CD14-positive monocyte (primary cell): ENCODE data around the gene BIN1. TPM values are rescaled to one million over a fixed set of nuclear protein-coding genes. Genes with fewer than 3 reads are reported as not detected.
A peak's percentile ranks its signal among the peaks of the same experiment; 100 is the strongest.

ENCODE experiments used
- DNase-seq, 3 donors: peaks; one replicate each; pipeline ENCODE4 v3.0.0-alpha.2; 2011 to 2022
- H2AFZ ChIP-seq: 2 replicates; pipeline ENCODE4 v1.6.0; 2012; ENCODE audit warnings: mild to moderate bottlenecking, low read depth, low read length, inconsistent platforms; ENCODE audit not compliant: insufficient read depth, poor library complexity, severe bottlenecking
- H3K27ac ChIP-seq, 2 donors: 1 replicate in 1 of 2; 2 replicates in 1 of 2; pipeline ENCODE4 v1.5.1; 2012 to 2013; ENCODE audit warnings: low read length in 2 of 2, control low read depth in 1 of 2, inconsistent platforms in 1 of 2, low read depth in 1 of 2, mild to moderate bottlenecking in 1 of 2
- H3K27me3 ChIP-seq, 2 donors: one replicate each; pipeline versions ENCODE4 v1.6.0 to v1.6.1; 2011 to 2013; ENCODE audit warnings: low read length in 2 of 2; ENCODE audit not compliant: control insufficient read depth in 2 of 2, insufficient read depth in 2 of 2
- H3K36me3 ChIP-seq, 2 donors: replicated peaks in 1 of 2; 1 replicate in 1 of 2; 2 replicates in 1 of 2; pipeline versions ENCODE4 v1.5.1 to v1.6.1; 2012 to 2013; ENCODE audit warnings: low read length in 2 of 2, control low read depth in 1 of 2, inconsistent platforms in 1 of 2, mild to moderate bottlenecking in 1 of 2; ENCODE audit not compliant: insufficient read depth in 2 of 2, control insufficient read depth in 1 of 2
- H3K4me1 ChIP-seq, 2 donors: 1 replicate in 1 of 2; 2 replicates in 1 of 2; pipeline versions ENCODE4 v1.5.1 to v1.6.1; 2012 to 2013; ENCODE audit warnings: low read length in 2 of 2, control low read depth in 1 of 2, inconsistent platforms in 1 of 2, mild to moderate bottlenecking in 1 of 2, moderate library complexity in 1 of 2; ENCODE audit not compliant: insufficient read depth in 2 of 2, control insufficient read depth in 1 of 2
- H3K4me2 ChIP-seq: replicated peaks from 2 replicates; pipeline ENCODE3; 2012; ENCODE audit warnings: low read length, moderate library complexity, mild to moderate bottlenecking; ENCODE audit not compliant: poor library complexity, severe bottlenecking; ENCODE audit errors: extremely low read depth
- H3K4me3 ChIP-seq, 3 experiments: fragments of 200-600 bp in 1 of 3; sonication (generic) in 1 of 3; replicated peaks in 1 of 3; 1 replicate in 2 of 3; 2 replicates in 1 of 3; pipeline ENCODE4 v1.5.1; 2011 to 2013; ENCODE audit warnings: low read length in 3 of 3, mild to moderate bottlenecking in 3 of 3, control low read depth in 2 of 3, low read depth in 2 of 3, inconsistent platforms in 1 of 3, moderate library complexity in 1 of 3
- H3K79me2 ChIP-seq: 2 replicates; pipeline ENCODE4 v1.6.0; 2012; ENCODE audit warnings: mild to moderate bottlenecking, control low read depth, inconsistent platforms, low read length, moderate library complexity; ENCODE audit not compliant: insufficient read depth
- H3K9ac ChIP-seq: 2 replicates; pipeline ENCODE4 v1.6.0; 2017; ENCODE audit warnings: low read length, mild to moderate bottlenecking; ENCODE audit not compliant: insufficient read depth, poor library complexity, severe bottlenecking
- H3K9me3 ChIP-seq, 2 donors: replicated peaks in 1 of 2; 1 replicate in 1 of 2; 2 replicates in 1 of 2; pipeline versions ENCODE4 v1.5.1 to v1.6.1; 2012 to 2013; ENCODE audit warnings: low read length in 2 of 2, control low read depth in 1 of 2; ENCODE audit not compliant: control insufficient read depth in 1 of 2, insufficient read depth in 1 of 2
- H4K20me1 ChIP-seq: 2 replicates; pipeline ENCODE4 v1.6.0; 2012; ENCODE audit warnings: mild to moderate bottlenecking, low read length, control low read depth, moderate library complexity; ENCODE audit not compliant: insufficient read depth
- H3K27ac Mint-ChIP-seq, 7 donors: one replicate each; pipeline ENCODE4 v1.8.0; 2020; ENCODE audit warnings: mild to moderate bottlenecking in 7 of 7, mixed read lengths in 7 of 7, moderate library complexity in 6 of 7, inconsistent platforms in 2 of 7
- H3K27me3 Mint-ChIP-seq, 3 donors: one replicate each; pipeline ENCODE4 v1.8.0; 2021 to 2022; ENCODE audit warnings: low read depth in 3 of 3, mild to moderate bottlenecking in 3 of 3, mixed read lengths in 3 of 3, moderate library complexity in 3 of 3, inconsistent platforms in 1 of 3
- H3K36me3 Mint-ChIP-seq, 2 donors: one replicate each; pipeline ENCODE4 v1.8.0; 2020; ENCODE audit warnings: mixed read lengths in 2 of 2, inconsistent platforms in 1 of 2, mild to moderate bottlenecking in 1 of 2
- H3K4me1 Mint-ChIP-seq: one replicate; pipeline ENCODE4 v1.8.0; 2020; ENCODE audit warnings: mild to moderate bottlenecking, mixed read lengths
- H3K4me3 Mint-ChIP-seq, 2 donors: one replicate each; pipeline ENCODE4 v1.8.0; 2020; ENCODE audit warnings: mild to moderate bottlenecking in 2 of 2, mixed read lengths in 2 of 2, moderate library complexity in 1 of 2
- H3K9me3 Mint-ChIP-seq, 7 donors: one replicate each; pipeline ENCODE4 v1.8.0; 2020 to 2022; ENCODE audit warnings: mixed read lengths in 7 of 7, mild to moderate bottlenecking in 6 of 7, moderate library complexity in 6 of 7, inconsistent platforms in 2 of 7
- CTCF ChIP-seq: fragments of 200-600 bp; IDR thresholded peaks from one replicate; pipeline ENCODE4 v1.8.0; 2022; ENCODE audit warnings: antibody characterized with exemption, mild to moderate bottlenecking
- WGBS: methylation state at CpG from one replicate; pipeline ENCODE4 v1.1.5; 2013; ENCODE audit warnings: missing lambda C conversion rate; ENCODE audit not compliant: insufficient coverage; 5-methylcytosine and 5-hydroxymethylcytosine counted together
- intact Hi-C, 2 donors: fragments of 100-400 bp; cut with micrococcal nuclease; formaldehyde crosslinking; loops; one replicate each; pipeline versions ENCODE4 v1.15.0 to v1.15.1; 2023
- polyA plus RNA-seq, 3 donors: library from polyadenylated mRNA; depleted of rRNA in 1 of 3; unstranded in 2 of 3; stranded (reverse) in 1 of 3; fragments of 300-500 nt in 2 of 3; fragments of >200 nt in 1 of 3; fragmentation: Illumina TruSeq in 2 of 3; gene quantifications; 1 replicate in 2 of 3; 2 replicates in 1 of 3; pipeline ENCODE4 v1.2.3, GENCODE V29; 2012 to 2021

Gene BIN1
- polyA plus RNA-seq, 3 donors, result 3.4 to 7.5 (median 4.1) TPM

- DNase-seq, result peak in 2 of 3 donors; percentile 24 to 27
- no peak overlapping the region for H3K27ac ChIP-seq
- peak overlapping the region; percentile 52 to 81 (median 54) for H3K4me3 ChIP-seq
- peak; percentile 44 for TF ChIP-seq CTCF
- H3K4me1 ChIP-seq, result peaks cover 20 to 23% of the 10 kb centered on the region in 2 donors
- intact Hi-C loops, result loop anchor here (2.0 to 5.0 kb wide), 2 partner anchors 21 to 35 kb away; no protein-coding TSS in a partner anchor
- Mint-ChIP-seq H3K4me1 (peaks cover 10% of the 10 kb centered on the region), H3K9me3 (no peaks in the 10 kb centered on the region), H3K27ac (peak overlapping the region in 4 of 7 donors; percentile 12 to 42 (median 30)), H3K36me3 (no peaks in the 10 kb centered on the region), H3K4me3 (peak overlapping the region; percentile 82 to 90), H3K27me3 (peaks cover 18 to 42% (median 26%) of the 10 kb centered on the region in 3 donors)
- no CpG with 5 or more reads among the region's 17 CpGs for WGBS
- H3K27me3 ChIP-seq, result peaks cover 4 to 30% of the 10 kb centered on the region in 2 donors
- no peaks in the 10 kb centered on the region for H3K79me2 ChIP-seq
- peak overlapping the region; percentile 86 for H2AFZ ChIP-seq
- peak overlapping the region; percentile 96 for H3K4me2 ChIP-seq
- H3K9me3 ChIP-seq, result no peaks in the 10 kb centered on the region
- H3K36me3 ChIP-seq, result no peaks in the 10 kb centered on the region
- H4K20me1 ChIP-seq, result no peaks in the 10 kb centered on the region
- peak overlapping the region; percentile 75 for H3K9ac ChIP-seq
Measured at GRCh38 chr2:127107622-127107999, 657 bp upstream of the BIN1 start.

GRCh38 chr2:127106457-127106990 lies 430 bp downstream of the BIN1 start:
- Histone ChIP-seq H3K36me3 (no peaks in the 10 kb centered on the region), H3K4me1 (peaks cover 20 to 23% of the 10 kb centered on the region in 2 donors), H4K20me1 (no peaks in the 10 kb centered on the region), H3K4me2 (peak overlapping the region; percentile 96), H3K27me3 (peaks cover 4 to 30% of the 10 kb centered on the region in 2 donors), H2AFZ (peak overlapping the region; percentile 86), H3K9ac (peak overlapping the region; percentile 75), H3K27ac (no peak overlapping the region), H3K4me3 (peak overlapping the region; percentile 52 to 81 (median 54)), H3K79me2 (no peaks in the 10 kb centered on the region), H3K9me3 (no peaks in the 10 kb centered on the region)
- Mint-ChIP-seq H3K4me3 (peak overlapping the region; percentile 83 to 87), H3K4me1 (peaks cover 10% of the 10 kb centered on the region), H3K27me3 (peaks cover 18 to 45% (median 30%) of the 10 kb centered on the region in 3 donors), H3K36me3 (no peaks in the 10 kb centered on the region), H3K9me3 (no peaks in the 10 kb centered on the region), H3K27ac (peak overlapping the region in 2 of 7 donors; percentile 30 to 48)
- no peak for TF ChIP-seq CTCF
- under 1% methylated on average over 45 of the region's 45 CpGs for WGBS
- intact Hi-C loops, result loop anchor here (2.0 to 5.0 kb wide), 2 partner anchors 20 to 34 kb away; no protein-coding TSS in a partner anchor
- no peak for DNase-seq
